AG20443 (cell line): ENCODE results near the gene PILRB.
A peak's percentile ranks its signal among the peaks of the same experiment; 100 is the strongest.
"Not testable (repeated sequence)": the region's sequence is repeated elsewhere in the genome, so short reads cannot be mapped to it uniquely, and the experiment has no call there.

Source experiments
- DNase-seq: peaks from one replicate; pipeline ENCODE4 v3.0.0; 2012; ENCODE audit warnings: low spot score, mixed read lengths

PILRB gene

DNA sequence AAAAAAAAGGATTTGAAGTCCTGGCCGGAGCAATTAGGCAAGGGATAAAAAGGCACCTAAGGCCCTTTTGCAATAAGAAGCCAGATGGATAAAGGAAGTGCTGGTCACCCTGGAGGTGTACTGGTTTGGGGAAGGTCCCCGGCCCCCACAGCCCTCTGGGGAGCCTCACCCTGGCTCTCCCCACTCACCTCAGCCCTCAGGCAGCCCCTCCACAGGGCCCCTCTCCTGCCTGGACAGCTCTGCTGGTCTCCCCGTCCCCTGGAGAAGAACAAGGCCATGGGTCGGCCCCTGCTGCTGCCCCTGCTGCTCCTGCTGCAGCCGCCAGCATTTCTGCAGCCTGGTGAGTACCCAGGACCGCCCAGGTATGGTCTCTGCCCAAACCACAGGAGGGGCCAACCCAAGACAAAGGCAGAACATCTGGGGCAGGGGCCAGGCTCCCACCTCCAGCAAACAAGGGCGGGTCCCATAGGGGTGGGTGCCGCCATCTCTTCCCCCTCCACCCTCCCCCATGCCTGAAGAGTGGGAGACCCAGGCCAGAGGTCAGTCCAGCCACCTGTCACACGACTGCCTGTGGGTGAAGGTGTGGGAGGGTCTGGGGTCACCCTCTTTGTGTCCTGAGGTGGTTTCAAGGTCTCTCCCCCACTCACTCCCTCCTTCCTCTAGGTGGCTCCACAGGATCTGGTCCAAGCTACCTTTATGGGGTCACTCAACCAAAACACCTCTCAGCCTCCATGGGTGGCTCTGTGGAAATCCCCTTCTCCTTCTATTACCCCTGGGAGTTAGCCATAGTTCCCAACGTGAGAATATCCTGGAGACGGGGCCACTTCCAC is at the start of gene PILRB:
Gene PILRB, plus strand, starts transcription at position 91 of the 830 bp plus-strand sequence. Its CDS starts 186 bp downstream, at position 277.
- DNase-seq = no peak

DNA sequence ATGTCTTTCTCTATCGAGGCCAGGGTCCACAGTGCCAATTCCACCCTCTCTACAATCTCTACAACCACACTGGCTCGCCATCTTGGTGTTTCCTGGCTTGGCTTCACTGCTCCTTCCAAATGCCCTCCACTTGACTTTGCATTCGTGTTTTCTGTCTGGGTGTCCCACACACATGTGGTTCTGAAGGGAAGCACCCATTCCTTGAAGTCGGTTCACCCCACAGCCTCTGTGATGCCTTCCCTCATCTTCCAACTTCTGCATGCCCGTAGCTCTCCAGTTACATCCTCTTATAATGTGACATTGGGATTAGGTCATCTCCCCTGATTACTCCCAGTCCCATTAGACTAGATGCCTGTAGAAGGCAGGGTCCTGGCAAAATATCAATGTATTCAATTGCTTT is 39.6 kb upstream of the PILRB start:
- not testable (repeated sequence) for DNase-seq

DNA sequence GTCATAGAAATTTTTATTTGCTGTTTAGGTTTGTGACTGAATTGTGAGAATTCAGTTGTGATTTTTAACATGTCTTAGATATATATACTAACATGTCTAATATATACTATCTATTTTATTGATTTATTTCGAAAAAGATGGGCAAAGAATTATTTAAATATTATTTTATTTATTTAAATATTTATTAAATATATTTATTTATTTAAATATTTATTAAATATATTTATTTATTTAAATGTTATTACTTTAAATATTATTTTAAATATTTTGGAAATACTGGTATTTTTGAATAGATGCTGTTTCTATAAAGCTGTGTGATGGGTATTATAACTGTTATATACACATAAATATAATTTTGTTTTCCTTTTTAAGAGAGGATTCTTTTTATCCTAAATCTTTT is 36.3 kb upstream of the PILRB start:
- not testable (repeated sequence) for DNase-seq

DNA sequence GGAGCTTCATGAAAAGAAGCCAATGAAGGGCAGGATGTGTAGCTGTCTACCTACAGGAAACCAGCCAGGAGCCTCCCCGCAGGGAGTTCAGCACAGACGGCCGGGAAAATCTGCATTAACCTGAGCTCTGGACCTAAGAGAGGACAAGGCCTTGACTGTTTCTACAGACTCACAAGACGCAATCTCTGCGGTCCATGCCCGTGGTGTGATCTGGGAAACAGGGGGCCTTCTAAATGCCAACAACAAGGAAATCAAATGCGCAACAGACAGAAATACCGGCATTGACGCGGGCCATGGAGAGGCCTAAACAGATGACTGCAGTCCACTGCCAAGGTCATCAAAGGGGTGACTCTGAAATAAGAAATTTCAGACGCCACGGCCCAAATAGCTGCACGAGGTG is 33.7 kb upstream of the PILRB start:
- not testable (repeated sequence) for DNase-seq

DNA sequence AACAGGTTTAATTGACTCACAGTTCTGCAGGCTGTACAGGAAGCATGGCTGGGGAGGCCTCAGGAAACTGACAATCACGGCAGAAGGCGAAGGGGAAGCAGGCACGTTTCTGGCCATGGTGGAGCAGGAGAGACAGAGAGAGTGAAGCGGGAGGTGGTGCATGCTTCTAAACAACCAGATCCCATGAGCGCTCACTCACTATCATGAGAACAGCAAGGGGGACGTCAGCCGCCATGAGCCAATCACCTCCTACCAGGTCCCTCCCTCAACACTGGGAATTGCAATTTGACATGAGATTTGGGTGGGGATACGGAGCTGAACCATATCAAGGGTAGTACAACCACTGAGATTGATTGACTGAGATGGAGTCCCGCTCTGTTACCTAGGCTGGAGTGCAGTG is 32.2 kb upstream of the PILRB start:
- not testable (repeated sequence) for DNase-seq

DNA sequence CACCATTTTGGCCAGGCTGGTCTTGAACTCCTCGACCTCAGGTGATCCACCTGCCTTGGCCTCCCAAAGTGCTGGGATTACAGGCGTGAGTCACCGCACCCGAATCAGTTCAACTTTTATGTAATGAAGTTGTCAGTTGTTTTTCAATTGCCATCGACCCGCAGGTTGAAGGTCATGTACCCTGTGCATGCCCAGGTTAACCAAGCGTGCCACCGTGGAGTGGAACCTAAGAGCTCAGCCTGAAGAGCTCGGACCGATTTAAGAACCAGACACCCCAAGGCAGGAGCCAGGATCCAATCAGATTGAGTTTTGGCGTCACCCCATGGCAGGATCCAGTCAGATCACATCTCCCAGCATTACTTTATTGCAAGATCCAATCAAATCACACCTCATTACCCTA is 31.0 kb upstream of the PILRB start:
- not testable (repeated sequence) for DNase-seq

DNA sequence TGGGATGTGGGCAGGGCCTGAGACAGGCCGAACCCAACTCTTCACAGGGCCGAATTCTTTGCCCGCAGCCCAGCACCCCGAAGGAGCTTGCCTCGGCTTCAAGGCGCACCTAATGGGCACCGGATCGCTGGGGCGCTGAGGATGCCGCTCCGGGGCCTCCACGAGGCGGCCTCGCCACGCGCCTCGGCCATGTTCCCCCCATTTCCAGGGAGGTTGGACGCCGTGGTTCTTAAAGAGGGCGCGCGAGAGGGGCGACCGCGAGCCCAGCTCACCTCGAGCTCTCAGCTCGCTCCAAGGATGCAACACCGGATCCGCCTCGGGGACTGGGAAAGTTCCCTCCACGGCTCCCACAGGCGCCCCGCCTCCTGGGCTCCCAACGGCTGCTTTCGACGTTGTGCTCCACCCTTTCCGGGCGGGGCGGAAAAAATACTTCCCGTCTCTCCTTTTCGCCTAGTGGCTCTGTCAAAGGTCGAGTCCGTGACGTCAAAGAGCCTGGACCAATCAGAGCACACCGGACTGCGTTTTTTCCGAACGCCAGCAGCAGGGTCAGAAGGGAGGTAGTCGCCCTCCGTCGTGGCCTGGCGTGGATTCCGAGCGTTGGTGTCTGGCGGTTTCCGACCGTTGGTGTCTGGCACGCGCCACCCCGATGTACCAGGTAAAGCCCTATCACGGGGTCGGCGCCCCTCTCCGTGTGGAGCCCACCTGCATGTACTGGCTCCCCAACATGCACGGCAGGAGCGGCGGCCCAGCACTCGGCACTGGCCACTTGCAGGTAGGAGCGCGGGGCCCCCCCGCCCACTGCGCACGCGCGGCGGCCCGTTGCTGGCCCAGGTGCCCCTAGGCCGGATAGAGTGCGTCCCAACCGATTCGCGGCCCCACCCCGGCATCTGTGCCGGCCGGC is 22.1 kb upstream of the PILRB start:
- DNase-seq = peak; percentile 90

DNA sequence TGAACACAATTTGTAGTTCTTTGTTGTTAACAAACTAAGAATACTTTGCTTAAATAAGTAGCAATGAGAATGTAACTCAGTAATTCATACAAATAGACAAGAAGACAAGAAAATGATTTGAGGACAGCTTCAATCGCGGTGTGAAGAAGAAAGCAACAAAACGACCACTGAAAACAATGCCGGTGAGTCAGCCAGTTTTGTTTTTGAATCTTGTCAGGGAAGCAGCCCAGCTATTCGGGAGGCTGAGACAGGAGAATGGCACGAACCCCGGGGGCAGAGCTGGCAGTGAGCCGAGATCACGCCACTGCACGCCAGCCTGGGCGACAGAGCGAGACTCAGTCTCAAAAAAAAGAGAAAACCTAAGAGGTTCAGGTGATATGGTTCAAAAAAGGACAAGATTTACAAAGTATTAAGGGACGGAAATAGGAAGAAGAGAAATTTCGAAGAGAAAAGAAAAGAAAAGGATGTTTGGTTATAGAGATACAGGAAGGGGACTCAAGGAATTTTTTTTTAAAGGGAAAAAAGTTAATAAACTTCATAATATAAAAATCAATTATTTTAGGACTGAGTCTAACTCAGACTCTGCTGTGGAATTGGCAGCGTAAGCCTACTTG is 19.7 kb upstream of the PILRB start:
- DNase-seq = not testable (repeated sequence)

DNA sequence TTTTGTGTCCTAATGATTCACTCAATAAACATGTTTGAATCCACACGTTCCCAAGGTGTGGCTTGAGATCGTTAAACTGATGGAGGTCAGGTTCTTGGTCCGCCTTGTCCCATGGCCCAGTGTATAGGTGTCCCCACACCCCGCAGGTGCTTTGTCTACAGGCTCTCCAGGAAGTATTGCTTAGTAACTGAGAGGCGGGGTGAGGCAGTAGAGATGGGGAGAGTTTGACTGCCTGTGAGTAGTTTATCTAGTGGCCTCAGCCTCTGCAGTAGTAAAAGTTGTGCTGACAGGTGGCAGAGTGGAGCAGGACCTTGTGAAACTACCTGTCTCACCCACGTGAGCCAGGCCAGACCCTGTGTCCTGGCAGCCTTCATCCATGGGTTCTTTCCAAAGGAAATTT is 16.6 kb upstream of the PILRB start:
- DNase-seq = not testable (repeated sequence)

DNA sequence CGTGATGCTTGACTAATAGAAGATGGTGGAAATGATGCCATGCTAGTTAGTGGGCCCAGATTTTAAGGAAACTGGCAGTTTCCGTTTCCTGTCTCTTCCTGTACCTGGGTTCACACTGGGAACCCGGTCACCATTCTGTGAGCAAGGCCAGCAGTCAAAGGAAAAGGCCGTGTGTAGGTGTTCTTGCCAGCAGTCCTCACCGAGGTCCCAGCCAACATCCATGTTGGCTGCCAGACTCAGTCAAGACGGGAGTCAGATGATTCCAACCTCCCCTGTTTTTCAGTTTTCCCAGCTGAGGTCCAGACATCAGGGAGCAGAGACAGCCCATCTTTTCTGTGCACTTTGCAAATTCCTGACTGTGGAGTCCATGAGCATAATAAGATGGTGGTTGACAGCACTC is 15.2 kb upstream of the PILRB start:
- DNase-seq = no peak

DNA sequence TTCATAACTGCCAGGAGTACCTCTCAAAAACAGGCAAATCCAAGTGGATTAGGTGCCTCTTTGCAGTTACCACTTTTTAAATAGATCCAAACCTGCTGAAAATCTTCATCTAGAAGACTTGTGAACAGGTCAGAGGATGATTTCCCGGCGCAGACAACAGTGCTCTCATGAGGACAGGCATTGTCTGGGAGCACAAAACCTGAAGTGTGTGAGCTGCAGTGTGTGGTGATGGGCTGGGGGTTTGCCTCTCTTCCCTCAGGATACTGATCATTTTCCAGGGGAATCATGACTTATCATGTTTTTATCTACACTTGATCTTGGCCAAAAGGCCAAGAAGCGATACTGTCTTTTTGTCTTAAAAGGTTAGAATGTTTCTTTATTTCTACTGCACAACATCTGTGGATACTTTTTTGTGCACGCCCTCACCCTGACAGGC is 13.8 kb upstream of the PILRB start:
- DNase-seq = not testable (repeated sequence)

DNA sequence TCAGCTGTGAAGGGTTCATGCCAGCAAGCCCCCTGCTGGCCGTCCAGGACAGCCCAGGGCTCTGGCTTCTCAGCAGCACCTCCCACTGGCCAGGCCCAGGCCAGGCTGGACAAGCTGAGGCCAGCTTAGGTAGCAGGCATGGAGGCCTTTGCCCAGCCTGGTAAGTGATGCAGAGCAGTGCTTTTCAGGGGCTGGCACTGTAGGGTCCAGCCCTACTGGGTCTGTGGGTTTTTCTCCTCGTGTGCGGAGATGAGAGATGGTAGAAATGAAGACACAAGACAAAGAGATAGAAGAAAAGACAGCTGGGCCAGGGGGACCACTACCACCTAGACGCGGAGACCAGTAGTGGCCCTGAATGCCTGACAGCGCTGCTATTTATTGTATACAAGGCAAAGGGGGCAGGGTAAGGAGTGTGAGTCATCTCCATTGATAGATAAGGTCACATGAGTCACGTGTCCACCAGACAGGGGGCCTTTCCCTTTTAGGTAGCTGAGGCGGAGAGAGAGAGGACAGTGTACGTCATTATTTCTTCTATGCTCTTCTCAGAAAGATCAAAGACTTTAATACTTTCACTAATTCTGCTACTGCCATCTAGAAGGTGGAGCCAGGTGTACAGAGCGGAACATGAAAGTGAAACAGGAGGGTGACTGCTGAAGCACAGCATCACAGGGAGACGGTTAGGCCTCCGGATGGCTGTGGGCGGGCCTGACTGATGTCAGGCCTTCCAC is 13.2 kb upstream of the PILRB start:
- not testable (repeated sequence) for DNase-seq

DNA sequence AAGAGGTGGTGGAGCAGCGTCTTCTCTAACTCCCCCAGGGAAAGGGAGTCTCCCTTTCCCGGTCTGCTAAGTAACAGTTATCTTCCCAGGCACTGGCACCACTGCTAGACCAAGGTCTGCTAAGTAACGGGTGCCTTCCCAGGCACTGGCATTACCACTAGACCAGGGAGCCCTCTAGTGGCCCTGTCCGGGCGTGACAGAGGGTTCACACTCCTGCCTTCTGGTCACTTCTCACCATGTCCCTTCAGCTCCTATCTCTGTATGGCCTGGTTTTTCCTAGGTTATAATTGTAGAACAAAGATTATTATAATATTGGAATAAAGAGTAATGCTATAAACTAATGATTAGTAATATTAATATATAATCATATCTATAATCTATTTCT is 12.6 kb upstream of the PILRB start:
- not testable (repeated sequence) for DNase-seq

DNA sequence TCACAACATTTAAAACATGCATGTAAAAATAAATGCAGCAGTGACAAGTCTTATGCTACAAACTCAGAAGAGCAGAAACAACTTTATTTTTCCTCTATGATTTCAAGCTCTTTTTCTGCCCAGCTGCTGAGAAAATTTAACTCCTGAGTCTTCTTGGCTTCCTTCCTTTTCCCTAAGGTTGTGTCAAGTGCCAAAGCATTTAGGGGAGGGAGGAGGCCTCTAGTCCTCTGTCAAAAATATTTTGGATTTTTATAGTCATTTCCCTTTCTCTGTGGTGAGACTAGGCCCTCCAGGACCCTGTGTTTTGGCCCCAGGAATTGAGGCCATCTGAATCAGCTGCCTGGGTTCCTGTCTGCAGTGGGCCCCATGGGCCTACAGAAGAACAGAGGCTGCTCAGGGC is 11.0 kb upstream of the PILRB start:
- no peak for DNase-seq

DNA sequence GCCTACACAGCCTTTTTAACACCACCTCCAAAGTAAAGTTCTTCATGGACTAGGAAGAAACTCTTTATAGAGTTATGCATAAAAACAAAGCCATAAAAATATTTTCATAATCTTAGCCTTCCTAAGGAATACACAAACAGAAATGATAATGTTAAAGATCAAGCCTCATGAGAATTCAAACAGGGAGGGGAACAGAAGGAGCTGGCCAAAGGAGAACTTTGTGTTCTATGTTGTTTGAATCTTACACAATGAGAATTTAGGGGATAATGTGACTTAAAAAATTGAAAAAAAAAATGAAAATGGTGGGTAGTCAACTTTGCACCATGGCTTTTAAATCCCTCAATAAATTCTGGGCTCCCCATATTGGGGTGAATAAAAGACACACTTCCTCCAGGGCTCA is 9.1 kb upstream of the PILRB start:
- no peak for DNase-seq

DNA sequence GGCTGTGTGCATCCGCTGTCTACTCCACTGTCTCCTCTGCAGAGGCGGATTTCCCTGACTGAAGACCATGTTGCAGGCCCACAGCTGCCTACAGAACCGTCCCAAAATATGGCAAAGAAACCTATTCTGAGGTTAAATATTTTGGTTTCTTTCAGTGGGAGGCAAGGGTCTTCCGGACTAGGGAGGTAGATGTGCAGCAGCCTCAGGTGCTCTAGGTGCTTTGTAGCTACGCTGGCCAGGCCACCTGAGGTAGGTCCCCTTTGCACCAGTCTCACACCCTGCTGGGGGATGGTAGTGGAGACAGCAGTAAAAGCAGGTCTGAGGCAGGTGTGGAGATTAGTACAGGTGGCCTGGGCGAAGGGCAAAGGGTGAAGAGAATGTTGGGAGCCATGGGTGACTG is 8.2 kb upstream of the PILRB start:
- DNase-seq = no peak

DNA sequence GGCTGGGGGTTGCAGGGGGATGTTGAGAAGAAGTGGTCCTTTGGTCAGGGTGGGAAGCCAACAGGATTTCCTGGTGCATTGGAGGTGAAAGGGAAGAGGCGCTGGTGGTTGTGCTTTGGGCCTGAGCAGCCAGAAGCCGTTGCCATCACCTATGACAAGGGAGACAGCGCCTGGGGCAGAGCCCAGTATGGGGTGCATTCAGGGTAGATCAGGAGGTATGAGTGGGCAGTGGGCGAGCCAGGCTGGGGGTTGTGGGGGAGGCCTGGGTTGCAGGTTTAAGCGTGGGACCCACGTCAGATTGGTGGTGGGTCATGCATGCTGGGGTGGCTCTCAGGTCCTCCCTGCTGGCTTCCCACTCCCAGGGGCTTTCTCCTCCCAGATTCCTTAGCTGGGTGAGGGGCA is 6.3 kb upstream of the PILRB start:
- no peak for DNase-seq

DNA sequence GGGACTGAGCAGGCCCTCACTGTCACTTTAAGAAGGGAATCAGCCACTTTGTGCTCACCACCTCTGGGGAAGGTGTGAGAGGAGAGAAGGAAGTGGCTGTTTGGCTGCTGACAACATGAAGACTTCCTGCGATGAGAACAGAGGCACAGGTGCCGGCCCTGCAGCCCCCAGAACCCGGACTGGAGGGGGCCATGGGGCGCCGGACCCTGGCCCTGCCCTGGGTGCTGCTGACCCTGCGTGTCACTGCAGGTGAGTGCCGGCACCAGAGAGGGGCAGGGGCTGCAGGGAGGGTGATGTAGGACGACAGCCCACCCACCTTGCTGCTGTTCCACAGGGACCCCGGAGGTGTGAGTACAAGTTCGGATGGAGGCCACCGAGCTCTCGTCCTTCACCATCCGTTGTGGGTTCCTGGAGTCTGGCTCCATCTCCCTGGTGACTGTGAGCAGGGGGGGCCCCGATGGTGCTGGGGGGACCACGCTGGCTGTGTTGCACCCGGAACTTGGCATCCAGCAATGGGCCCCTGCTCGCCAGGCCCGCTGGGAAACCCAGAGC is 5.6 kb upstream of the PILRB start:
- not testable (repeated sequence) for DNase-seq

DNA sequence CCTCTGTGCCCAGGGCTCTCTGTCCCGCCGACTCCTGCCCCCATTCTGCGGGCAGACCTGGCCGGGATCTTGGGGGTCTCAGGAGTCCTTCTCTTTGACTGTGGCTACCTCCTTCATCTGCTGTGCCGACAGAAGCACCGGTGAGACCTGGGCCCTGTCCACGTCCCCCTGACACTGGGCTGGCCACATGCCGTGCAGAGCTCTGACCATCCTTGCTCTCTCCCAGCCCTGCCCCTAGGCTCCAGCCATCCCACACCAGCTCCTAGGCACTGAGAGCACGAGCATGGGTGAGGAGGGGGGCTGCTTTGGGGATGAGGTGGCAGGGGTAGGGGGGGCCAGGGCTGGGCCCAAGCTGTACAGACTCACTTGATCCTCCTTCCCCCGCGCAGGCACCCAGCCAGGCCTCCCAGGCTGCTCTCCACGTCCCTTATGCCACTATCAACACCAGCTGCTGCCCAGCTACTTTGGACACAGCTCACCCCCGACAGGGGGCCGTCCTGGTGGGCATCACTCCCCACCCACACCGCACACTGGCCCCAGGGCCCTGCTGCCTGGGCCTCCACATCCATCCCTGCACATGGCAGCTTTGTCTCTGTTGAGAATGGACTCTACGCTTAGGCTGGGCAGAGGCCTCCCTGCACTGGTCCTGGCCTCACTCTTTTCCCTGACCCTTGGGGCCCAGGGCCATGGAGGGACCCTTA is 4.8 kb upstream of the PILRB start:
- DNase-seq = no peak

DNA sequence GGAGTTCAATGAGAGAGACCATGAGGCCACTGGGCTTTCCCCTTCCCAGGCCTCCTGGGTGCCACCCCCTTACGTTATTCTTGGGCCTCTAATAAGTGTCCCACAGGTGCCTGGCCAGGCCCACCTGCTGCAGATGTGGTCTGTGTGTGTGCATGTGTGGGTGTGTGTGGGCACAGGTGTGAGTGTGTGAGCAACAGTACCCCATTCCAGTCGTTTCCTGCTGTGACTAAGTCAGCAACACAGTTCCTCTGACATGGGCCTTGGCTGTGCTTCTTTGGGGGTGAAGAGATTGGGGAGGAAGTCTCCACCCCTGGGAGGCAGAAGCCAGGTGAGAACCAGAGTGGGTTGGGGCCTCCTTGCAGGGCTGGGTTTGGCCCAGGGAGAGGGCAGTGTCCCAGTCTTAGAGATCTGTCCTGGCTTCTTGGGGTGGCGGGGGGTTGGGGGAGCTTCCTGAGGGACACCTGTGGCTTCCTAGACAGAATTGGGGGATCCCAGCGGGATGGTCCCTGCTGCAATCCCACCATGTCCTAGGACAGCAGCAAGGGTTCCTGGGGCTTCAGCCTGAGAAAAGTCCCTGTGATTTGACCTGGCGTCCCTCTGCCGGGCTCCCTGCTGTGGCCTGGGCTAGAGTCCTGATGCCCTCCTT is 4.1 kb upstream of the PILRB start:
- DNase-seq = no peak
